SU-DHL-6 (cell line): ENCODE data around the gene CERS6.

Experiments used
- EZH2phosphoT487 ChIP-seq: fragments of 200-600 bp; sonication (generic), shearing (Covaris generic); conservative IDR thresholded peaks from 2 replicates; pipeline ENCODE4 v1.6.1; 2018; ENCODE audit warnings: mild to moderate bottlenecking, antibody characterized with exemption, low read length, moderate library complexity, mixed read lengths
- TF ChIP-seq, protein P1 (sequence below): fragments of 200-600 bp; sonication (generic); IDR thresholded peaks from one replicate; pipeline ENCODE4 v1.5.1; 2017; ENCODE audit warnings: antibody characterized with exemption, mild to moderate bottlenecking, low read length, moderate library complexity; ENCODE audit not compliant: insufficient read depth, poor library complexity, severe bottlenecking

- TF ChIP-seq, protein P1, sequence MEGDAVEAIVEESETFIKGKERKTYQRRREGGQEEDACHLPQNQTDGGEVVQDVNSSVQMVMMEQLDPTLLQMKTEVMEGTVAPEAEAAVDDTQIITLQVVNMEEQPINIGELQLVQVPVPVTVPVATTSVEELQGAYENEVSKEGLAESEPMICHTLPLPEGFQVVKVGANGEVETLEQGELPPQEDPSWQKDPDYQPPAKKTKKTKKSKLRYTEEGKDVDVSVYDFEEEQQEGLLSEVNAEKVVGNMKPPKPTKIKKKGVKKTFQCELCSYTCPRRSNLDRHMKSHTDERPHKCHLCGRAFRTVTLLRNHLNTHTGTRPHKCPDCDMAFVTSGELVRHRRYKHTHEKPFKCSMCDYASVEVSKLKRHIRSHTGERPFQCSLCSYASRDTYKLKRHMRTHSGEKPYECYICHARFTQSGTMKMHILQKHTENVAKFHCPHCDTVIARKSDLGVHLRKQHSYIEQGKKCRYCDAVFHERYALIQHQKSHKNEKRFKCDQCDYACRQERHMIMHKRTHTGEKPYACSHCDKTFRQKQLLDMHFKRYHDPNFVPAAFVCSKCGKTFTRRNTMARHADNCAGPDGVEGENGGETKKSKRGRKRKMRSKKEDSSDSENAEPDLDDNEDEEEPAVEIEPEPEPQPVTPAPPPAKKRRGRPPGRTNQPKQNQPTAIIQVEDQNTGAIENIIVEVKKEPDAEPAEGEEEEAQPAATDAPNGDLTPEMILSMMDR: no peak
- no peak for TF ChIP-seq EZH2phosphoT487
These were observed 87.0 kb downstream of the CERS6 start for GRCh38 chr2:168543037-168543436.
